K562 (cell line): ENCODE results near the gene DIP2B. TPM values are rescaled to one million over a fixed set of nuclear protein-coding genes. Genes with fewer than 3 reads are reported as not detected.

Source experiments
- FOXJ2 ChIP-seq: fragments of 200-800 bp; sonication (Bioruptor generic); IDR thresholded peaks from 2 replicates; pipeline ENCODE4 v1.6.1; 2016; ENCODE audit warnings: missing genetic modification characterization, missing compliant biosample characterization
- POLR2H ChIP-seq: IDR thresholded peaks from 2 replicates; pipeline ENCODE4 v1.6.1; 2016; ENCODE audit warnings: missing genetic modification characterization, low read depth, mild to moderate bottlenecking, control low read depth, missing compliant biosample characterization, moderate library complexity
- RUNX1 ChIP-seq: sonication (generic); IDR thresholded peaks from 2 replicates; pipeline ENCODE4 v1.6.1; 2016; ENCODE audit warnings: antibody characterized with exemption, low read depth
- polyA plus RNA-seq, 8 experiments: library from polyadenylated mRNA; depleted of rRNA in 4 of 8; stranded (reverse) in 5 of 8; unstranded in 3 of 8; fragments of >200 nt; fragmentation: Nextera tagmentation in 2 of 8; fragmentation: Illumina TruSeq in 1 of 8; extraction: Ambion mirVana in 2 of 8; extraction: Trizol in 1 of 8; gene quantifications; 2 replicates each; pipeline versions ENCODE4 v1.2.1 to v1.2.3, GENCODE V29; 2011 to 2014; ENCODE audit warnings: inconsistent platforms in 1 of 8, missing spikeins in 1 of 8
- total RNA-seq, 7 experiments: library from RNA; depleted of rRNA in 6 of 7; stranded (reverse); fragments of >200 nt in 6 of 7; fragmentation: Illumina TruSeq in 2 of 7; extraction: Trizol in 2 of 7; gene quantifications; 2 replicates each; pipeline versions ENCODE4 v1.2.1 to v1.2.3, GENCODE V29; 2011 to 2021; ENCODE audit warnings: low replicate concordance in 1 of 7
- TF ChIP-seq, protein P1 (sequence below): fragments of 250-450 bp; sonication (Bioruptor Pico); IDR thresholded peaks from 2 replicates; pipeline ENCODE4 v1.4.0; 2020; ENCODE audit warnings: mild to moderate bottlenecking, moderate library complexity
- TF ChIP-seq, protein P2 (sequence below), 2 experiments: fragments of 150-350 bp in 1 of 2; IDR thresholded peaks; 2 replicates each; pipeline ENCODE4 v1.6.1; 2012 to 2016; ENCODE audit warnings: low read depth in 2 of 2, low read length in 2 of 2, mild to moderate bottlenecking in 1 of 2, moderate library complexity in 1 of 2
- TF ChIP-seq, protein P3 (sequence below), 2 experiments: fragments of 450-650 bp in 1 of 2; sonication (generic) in 1 of 2; formaldehyde crosslinking in 1 of 2; IDR thresholded peaks; 2 replicates each; pipeline versions ENCODE4 v1.7.1 to v1.9.0; 2016 to 2022; ENCODE audit warnings: inconsistent platforms in 1 of 2, mild to moderate bottlenecking in 1 of 2, missing genetic modification reagents in 1 of 2
- TF ChIP-seq, protein P4 (sequence below): sonication (generic); formaldehyde crosslinking; IDR thresholded peaks from 2 replicates; pipeline ENCODE4 v1.8.1; 2022; ENCODE audit warnings: missing genetic modification reagents

Gene DIP2B
- total and polyA plus RNA-seq, 9 of the 15 experiments (the other 6 are each of a cell fraction or from before 2014, with no cell fraction given): 4.6 to 26.1 (median 18.8) TPM

DNA sequence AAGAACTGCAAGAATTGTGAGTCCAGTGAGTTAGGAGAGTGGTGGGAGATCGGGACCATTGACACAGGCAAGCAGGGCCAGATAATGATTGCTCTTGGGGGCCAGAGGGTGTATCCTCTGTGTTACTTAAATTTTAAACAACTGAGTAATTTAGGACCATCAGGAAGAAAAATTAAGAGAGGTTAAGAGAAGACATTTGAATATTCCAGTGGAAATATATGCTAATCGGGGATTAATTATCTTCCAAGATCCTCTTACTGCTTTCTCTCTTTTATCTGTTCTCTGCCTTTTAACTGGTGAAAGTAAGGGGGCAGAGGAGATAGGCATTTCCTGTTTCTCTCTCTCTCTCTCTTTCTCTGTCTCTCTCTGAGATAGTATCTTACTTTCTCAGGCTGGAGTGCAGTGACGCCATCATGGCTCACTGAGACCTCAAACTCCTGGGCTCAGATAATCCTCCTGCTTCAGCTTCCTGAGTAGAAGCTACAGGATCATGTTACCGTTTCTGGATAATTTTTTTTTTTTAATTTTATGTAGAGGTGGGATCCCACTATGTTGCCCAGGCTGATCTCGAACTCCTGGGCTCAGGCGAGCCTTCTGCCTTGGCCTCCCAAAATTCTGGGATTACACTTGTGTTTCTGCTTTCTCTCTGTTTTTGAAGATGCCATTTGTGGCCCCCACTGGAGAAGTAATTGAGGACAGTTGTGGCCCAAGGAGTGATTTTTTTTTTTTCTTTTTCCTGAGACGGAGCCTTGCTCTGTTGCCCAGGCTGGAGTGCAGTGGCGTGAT lies 85.1 kb downstream of the DIP2B start (continued):
- TF ChIP-seq, protein P1, sequence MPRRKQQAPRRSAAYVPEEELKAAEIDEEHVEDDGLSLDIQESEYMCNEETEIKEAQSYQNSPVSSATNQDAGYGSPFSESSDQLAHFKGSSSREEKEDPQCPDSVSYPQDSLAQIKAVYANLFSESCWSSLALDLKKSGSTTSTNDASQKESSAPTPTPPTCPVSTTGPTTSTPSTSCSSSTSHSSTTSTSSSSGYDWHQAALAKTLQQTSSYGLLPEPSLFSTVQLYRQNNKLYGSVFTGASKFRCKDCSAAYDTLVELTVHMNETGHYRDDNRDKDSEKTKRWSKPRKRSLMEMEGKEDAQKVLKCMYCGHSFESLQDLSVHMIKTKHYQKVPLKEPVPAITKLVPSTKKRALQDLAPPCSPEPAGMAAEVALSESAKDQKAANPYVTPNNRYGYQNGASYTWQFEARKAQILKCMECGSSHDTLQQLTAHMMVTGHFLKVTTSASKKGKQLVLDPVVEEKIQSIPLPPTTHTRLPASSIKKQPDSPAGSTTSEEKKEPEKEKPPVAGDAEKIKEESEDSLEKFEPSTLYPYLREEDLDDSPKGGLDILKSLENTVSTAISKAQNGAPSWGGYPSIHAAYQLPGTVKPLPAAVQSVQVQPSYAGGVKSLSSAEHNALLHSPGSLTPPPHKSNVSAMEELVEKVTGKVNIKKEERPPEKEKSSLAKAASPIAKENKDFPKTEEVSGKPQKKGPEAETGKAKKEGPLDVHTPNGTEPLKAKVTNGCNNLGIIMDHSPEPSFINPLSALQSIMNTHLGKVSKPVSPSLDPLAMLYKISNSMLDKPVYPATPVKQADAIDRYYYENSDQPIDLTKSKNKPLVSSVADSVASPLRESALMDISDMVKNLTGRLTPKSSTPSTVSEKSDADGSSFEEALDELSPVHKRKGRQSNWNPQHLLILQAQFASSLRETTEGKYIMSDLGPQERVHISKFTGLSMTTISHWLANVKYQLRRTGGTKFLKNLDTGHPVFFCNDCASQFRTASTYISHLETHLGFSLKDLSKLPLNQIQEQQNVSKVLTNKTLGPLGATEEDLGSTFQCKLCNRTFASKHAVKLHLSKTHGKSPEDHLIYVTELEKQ: no peak
- TF ChIP-seq, protein P2, sequence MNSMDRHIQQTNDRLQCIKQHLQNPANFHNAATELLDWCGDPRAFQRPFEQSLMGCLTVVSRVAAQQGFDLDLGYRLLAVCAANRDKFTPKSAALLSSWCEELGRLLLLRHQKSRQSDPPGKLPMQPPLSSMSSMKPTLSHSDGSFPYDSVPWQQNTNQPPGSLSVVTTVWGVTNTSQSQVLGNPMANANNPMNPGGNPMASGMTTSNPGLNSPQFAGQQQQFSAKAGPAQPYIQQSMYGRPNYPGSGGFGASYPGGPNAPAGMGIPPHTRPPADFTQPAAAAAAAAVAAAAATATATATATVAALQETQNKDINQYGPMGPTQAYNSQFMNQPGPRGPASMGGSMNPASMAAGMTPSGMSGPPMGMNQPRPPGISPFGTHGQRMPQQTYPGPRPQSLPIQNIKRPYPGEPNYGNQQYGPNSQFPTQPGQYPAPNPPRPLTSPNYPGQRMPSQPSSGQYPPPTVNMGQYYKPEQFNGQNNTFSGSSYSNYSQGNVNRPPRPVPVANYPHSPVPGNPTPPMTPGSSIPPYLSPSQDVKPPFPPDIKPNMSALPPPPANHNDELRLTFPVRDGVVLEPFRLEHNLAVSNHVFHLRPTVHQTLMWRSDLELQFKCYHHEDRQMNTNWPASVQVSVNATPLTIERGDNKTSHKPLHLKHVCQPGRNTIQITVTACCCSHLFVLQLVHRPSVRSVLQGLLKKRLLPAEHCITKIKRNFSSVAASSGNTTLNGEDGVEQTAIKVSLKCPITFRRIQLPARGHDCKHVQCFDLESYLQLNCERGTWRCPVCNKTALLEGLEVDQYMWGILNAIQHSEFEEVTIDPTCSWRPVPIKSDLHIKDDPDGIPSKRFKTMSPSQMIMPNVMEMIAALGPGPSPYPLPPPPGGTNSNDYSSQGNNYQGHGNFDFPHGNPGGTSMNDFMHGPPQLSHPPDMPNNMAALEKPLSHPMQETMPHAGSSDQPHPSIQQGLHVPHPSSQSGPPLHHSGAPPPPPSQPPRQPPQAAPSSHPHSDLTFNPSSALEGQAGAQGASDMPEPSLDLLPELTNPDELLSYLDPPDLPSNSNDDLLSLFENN (IDR thresholded peaks at IDR 0.05; ENCODE audit: low read depth in 2 of 2, low read length in 2 of 2): peak in 1 of 2 experiments; percentile 39; a peak in 1 of 4 replicates
- TF ChIP-seq POLR2H (tag) (0 out of 2 replicates have a peak, but pooled peaks have one; percentile 59), RUNX1 (no peak), FOXJ2 (0 out of 2 replicates have a peak, but pooled peaks have one; percentile 56)
- TF ChIP-seq, protein P3, sequence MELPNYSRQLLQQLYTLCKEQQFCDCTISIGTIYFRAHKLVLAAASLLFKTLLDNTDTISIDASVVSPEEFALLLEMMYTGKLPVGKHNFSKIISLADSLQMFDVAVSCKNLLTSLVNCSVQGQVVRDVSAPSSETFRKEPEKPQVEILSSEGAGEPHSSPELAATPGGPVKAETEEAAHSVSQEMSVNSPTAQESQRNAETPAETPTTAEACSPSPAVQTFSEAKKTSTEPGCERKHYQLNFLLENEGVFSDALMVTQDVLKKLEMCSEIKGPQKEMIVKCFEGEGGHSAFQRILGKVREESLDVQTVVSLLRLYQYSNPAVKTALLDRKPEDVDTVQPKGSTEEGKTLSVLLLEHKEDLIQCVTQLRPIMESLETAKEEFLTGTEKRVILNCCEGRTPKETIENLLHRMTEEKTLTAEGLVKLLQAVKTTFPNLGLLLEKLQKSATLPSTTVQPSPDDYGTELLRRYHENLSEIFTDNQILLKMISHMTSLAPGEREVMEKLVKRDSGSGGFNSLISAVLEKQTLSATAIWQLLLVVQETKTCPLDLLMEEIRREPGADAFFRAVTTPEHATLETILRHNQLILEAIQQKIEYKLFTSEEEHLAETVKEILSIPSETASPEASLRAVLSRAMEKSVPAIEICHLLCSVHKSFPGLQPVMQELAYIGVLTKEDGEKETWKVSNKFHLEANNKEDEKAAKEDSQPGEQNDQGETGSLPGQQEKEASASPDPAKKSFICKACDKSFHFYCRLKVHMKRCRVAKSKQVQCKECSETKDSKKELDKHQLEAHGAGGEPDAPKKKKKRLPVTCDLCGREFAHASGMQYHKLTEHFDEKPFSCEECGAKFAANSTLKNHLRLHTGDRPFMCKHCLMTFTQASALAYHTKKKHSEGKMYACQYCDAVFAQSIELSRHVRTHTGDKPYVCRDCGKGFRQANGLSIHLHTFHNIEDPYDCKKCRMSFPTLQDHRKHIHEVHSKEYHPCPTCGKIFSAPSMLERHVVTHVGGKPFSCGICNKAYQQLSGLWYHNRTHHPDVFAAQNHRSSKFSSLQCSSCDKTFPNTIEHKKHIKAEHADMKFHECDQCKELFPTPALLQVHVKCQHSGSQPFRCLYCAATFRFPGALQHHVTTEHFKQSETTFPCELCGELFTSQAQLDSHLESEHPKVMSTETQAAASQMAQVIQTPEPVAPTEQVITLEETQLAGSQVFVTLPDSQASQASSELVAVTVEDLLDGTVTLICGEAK (IDR thresholded peaks at IDR 0.05): no peak; the same call in 1 of the 2 replicates
- TF ChIP-seq, protein P3 (CRISPR knock-in tag; IDR thresholded peaks at IDR 0.05): no peak
- TF ChIP-seq, protein P4, sequence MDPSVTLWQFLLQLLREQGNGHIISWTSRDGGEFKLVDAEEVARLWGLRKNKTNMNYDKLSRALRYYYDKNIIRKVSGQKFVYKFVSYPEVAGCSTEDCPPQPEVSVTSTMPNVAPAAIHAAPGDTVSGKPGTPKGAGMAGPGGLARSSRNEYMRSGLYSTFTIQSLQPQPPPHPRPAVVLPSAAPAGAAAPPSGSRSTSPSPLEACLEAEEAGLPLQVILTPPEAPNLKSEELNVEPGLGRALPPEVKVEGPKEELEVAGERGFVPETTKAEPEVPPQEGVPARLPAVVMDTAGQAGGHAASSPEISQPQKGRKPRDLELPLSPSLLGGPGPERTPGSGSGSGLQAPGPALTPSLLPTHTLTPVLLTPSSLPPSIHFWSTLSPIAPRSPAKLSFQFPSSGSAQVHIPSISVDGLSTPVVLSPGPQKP (CRISPR knock-in tag): no peak
